Tongue (tissue), 2 donors: ENCODE data around the gene HYDIN. TPM values are rescaled to one million over a fixed set of nuclear protein-coding genes. Genes with fewer than 3 reads are reported as not detected.
"Not testable (repeated sequence)": the region's sequence is repeated elsewhere in the genome, so short reads cannot be mapped to it uniquely, and the experiment has no call there.

Experiments used
- DNase-seq: peaks from one replicate; pipeline ENCODE4 v3.0.0-alpha.2; 2015
- total RNA-seq: library from RNA; depleted of rRNA; stranded (reverse); fragments of >200 nt; gene quantifications from one replicate; pipeline ENCODE4 v1.2.3, GENCODE V29; 2014

Gene HYDIN
- total RNA-seq, 1 donor from 2014 or later: 1.2 TPM

DNA sequence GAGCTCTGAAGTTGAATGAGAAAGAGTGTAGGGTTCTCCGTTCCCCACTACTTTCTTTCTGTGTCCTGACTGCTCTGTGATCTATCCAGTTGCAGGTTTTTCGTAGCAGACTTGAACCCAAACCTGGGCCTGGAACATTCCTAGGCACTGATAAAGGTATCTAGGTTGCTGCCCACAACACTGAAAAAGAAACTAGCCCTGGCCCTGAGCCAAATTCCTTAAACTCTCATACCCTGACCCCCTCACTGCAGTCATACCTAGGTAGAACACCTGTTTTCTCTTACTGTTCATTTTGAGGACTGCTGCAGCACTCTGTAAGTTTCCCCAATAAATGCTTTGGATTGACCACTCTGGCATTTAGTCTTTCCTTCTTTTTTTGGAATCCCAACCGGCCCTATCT, 5.4 kb downstream of the HYDIN start:
- no peak for DNase-seq

DNA sequence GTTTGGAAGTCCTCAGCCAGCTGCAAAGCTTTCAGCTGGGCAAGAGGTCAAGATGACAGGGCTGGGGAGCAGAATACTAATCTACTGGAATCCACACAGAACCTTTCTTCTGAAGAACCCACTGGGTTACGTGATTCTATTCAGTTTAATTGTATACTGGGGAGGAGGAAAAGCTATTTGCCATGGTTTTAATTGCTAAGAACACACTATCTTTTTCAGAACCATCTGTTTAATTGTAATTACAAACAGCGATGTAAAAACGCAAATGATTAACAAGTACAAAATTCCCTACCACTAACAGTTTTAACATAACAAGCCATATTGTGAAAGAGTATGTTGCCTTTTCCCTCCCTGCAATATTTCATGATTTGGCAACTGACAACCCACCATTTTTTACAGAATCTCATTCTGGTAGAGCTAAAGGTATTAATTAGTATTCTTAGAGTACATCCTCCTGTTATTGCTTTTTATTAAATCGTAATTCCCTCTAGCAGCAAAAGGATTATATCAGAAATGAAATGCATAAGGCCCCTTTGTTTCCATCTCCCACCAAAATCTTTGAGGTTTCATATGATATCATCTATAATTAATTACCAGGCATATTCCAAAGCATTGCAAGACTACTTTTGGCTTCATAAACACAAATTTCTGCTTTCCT, 12.1 kb downstream of the HYDIN start:
- no peak for DNase-seq

DNA sequence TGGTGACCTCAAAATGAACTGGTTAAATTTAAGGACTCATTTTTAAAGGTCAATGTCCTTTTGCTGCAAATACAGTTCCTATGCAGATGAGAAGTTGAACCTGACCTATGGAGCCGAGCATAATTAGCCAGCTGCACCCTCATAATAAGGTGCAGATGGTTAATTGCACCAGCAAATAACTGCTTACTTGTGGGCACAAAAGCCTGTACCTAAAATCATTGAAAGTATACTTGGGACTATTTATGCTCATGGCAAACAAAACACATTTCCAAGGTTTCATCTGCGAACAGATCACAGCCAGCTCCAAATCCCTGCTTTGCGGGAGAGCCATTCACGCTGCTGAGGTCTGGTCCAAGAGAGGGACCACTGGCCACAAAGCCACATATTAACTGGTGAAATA, 13.0 kb downstream of the HYDIN start:
- no peak for DNase-seq

DNA sequence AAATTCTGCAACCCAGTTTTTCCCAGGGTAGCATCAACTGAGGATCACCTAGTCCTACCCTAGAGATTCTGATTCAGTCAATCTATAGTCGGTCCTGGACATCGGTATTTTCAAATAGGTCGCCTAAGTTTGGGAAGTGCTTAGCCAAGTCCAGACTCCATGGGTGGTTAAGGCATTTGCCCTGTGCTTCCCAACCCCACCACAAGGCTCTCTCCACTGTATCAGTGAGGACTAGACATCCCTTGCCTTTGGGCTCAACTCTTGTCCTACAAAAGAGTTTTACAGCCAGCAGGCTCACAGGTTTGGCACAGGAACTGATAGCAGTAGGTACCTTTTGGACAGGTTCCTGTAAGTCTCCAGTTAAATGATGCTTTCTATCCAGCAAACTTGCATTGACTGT, 13.8 kb downstream of the HYDIN start:
- DNase-seq: no peak

DNA sequence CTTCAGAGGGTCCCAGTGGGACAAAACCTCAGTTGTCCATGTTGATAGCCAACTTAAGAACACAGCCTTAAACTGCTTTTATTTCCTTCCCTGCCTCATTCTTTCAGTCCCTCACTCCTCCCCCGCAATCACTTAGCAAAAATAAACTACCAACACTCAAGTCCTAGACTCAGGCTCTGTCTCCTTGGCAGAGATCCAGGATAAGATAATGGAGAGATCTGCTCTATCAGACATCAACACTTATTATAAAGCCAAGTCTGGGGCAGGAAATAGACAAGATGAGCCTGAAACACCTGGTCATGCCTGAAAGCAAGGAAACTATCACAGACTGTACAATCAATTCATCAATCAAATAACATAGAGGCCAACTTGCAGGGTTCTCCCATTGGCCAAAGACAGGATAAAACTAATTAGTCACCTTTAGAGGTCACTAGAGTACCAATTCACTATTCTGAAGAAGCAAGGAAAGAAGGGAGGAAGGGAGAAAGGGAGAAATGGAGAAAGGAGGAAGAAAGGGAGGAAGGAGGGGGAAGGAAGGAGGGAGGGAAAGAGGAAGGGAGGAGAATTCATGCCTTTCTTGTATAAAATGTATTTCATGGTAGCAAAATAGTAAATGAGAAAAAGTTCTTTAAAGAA, 15.7 kb downstream of the HYDIN start:
- peak; percentile 16 for DNase-seq

DNA sequence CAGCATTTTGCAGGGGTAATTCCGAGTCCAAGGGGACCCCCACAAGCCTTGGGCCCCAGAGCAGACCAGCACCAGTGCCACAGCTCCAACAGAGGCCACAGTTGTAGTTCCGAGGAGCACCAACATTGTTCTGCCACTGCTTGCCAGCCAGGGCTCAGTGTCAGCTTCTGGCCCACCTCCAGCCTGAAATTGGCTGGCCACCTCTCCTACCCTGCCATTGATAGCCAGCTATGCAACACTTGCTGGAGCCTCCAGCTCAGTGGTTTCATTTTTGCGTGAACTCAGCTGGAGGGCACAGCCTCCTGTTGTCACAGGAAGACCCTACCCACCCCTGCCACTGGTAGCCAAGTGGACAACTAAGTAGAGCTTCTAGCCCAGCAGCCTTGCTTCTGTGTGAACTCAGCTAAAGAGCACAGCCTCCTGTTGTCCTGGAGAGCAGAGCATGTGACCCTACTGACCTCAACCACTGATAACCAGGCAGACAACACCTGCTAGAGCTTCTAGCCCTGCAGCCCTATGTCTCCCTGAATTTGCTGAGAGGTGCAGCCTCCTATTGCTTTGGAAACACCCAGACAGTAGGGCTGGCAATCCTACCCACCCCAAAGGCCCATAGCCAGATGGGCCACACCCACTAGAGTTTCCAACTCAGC, 24.9 kb downstream of the HYDIN start:
- no peak for DNase-seq

DNA sequence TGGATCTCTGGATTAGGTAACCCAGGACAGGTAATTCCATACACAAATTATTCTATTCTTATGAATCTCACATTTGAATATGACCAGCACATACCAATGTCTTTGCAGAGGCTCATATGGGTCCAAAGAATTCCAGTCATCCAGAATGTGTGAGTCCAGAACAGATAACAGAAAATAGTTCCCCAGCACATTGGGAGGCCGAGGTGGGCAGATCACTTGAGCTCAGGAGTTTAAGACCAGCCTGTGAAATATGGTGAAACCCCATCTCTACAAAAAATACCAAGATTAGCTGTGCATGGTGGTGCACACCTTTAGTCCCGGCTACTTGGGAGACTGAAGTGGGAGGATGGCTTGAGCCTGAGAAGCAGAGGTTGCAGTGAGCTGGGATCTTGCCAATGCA, 26.9 kb downstream of the HYDIN start:
- no peak for DNase-seq

DNA sequence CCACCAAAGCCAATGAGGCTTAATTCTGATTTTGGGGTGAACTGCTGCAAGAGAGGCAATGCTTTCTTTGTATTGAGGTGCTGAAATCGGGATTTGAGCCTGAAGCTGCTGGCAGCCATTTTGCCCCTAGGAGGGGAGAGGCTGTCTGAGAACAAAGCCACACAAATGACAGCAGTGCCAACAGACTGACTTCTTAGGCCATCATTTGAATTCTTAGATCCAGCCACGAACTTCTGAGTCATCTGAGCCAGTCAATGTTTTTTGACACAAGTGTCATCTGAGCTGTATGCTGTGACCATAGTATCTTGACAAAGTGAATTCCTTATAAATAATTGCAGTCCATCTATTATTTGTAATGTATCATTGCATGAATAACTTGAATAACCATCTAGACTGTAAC, 29.0 kb downstream of the HYDIN start:
- DNase-seq: no peak

DNA sequence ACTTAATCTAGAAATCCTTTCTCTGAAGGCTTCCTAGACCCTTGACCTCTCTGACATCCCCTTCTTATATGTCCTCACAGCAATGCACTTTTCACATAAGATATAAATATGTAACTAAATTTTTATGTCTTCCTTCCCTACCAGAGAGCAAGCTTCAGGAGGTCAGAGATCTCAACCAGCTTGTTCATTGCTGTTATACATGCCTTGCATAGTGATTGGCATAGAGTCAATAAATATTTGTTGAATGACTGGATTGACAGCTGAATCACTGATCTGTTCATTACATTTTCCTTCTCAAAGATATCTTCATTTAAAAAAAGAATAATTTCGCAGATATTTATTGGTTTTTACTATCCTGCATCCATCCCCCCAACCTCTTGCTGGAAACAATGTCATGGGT, 29.5 kb downstream of the HYDIN start:
- no peak for DNase-seq

- no peak for DNase-seq
Measured at GRCh38 chr16:71198408-71198807, 32.1 kb downstream of the HYDIN start.

- DNase-seq: no peak
Measured at GRCh38 chr16:71192387-71192786, 38.1 kb downstream of the HYDIN start.

- no peak for DNase-seq
Measured at GRCh38 chr16:71188956-71189712, 41.4 kb downstream of the HYDIN start.

DNA sequence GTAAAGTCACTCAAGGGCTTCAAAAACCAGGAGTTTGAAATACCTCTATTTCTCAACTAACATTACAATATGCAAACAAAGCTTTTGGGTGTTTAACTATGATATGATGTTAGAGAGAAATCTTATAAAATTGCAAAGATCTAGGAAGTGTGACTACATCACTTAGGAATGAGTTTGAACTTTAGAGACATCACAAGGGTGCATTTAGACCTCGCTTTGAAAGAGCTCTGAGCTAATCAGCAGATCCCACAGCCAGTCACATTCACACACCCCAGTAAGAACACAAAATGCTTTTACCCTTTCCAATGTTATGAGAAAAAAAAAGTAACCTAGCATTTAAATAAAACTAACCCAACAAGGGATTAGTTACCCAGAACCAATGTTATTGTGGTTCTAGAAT, 45.2 kb downstream of the HYDIN start:
- peak; percentile 5 for DNase-seq

DNA sequence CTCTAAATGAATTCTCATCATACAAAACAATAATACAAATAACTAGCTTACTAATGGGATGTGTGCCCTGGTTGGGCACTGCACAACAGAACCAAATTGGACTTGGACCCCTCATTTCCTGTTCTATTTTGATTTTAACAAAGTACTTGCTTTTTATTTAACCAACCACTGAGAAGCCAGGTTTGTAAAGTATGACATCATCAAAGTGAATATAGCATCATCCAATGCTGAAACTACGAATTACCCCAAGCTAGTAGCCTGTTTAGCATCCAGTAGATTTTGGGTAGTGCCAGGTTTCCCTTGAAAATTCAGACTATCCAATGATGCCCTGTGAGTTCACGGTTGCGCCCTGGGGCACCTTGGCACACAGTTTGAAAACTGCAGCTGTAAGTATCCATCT, 51.0 kb downstream of the HYDIN start:
- DNase-seq: no peak

GRCh38 chr16:71172481-71173207, 57.9 kb downstream of the HYDIN start:
- DNase-seq: no peak

GRCh38 chr16:71161007-71161406, 69.5 kb downstream of the HYDIN start:
- DNase-seq: not testable (repeated sequence)

- not testable (repeated sequence) for DNase-seq
Measured at GRCh38 chr16:71157278-71157677, 73.2 kb downstream of the HYDIN start.

- DNase-seq: not testable (repeated sequence)
Measured at GRCh38 chr16:71153329-71153728, 77.2 kb downstream of the HYDIN start.

DNA sequence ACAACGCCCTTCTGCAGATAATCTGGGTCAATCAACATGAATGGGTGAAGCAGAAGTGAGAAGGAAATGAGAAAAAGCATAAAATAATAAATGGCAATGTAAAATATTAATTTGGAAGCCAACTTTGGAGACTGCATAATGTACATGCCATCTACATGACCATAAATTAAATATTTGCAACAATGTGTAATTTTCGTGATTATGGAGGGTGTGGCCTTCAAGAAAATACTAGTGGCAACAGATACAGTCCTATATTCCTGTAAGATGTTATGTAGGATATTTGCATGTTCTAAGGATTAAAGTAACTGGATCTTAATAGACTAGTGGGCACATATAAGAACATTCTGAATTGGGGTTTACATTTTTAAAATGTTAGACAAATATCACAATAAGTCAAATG, 78.9 kb downstream of the HYDIN start:
- DNase-seq: not testable (repeated sequence)

DNA sequence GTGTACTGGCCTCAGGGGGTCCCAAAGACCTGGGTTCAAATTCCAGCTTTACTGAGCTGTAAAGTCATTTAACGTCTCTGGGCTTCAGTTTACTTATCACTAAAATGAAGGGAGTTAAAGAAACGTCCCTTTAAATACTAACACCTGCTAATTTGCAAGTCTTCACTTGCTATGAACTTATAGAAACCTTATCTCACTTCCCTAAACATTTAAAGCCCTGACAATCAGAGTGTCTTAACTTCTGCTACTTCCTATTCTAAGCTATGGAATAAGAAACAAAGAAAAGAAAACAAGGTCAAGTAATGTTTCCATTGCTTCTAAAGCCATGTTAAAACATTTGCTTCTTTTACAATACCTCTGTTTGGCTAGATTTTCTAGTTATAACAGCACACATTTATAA, 87.3 kb downstream of the HYDIN start:
- DNase-seq: not testable (repeated sequence)

GRCh38 chr16:71110565-71110964, 120.0 kb downstream of the HYDIN start:
- DNase-seq: not testable (repeated sequence)

- not testable (repeated sequence) for DNase-seq
Measured at GRCh38 chr16:71109656-71110208, 120.8 kb downstream of the HYDIN start.
